ENCODE data around the gene VPS37D.
A peak's percentile ranks its signal among the peaks of the same experiment; 100 is the strongest.
"Not testable (repeated sequence)": the region's sequence is repeated elsewhere in the genome, so short reads cannot be mapped to it uniquely, and the experiment has no call there.

Gene VPS37D

GRCh38 chr7:73655309-73655708 lies 12.3 kb upstream of the VPS37D start:
- 83% methylated on average over 3 of the region's 4 CpGs for WGBS (ENCODE audit: insufficient coverage)
- CTCF ChIA-PET, result interaction anchor here (0.7 to 1.2 kb wide), 2 partner anchors 13 to 37 kb away, joined by 3 to 4 read pairs; partner anchors contain the start of gene VPS37D

GRCh38 chr7:73659983-73660382 lies 7.6 kb upstream of the VPS37D start:
- H3K36me3 ChIP-seq (ENCODE audit: control insufficient read depth in 4 of 4, insufficient read depth in 4 of 4, low read length in 3 of 4), result no peaks in the 10 kb centered on the region
- DNase-seq, result no peak
- peaks cover 0 to 58% (median 15%) of the 10 kb centered on the region in 5 experiments for H3K27me3 ChIP-seq (replicated peaks in 2 of 5; ENCODE audit: control insufficient read depth in 4 of 5, insufficient read depth in 5 of 5, low read length in 4 of 5)
- peaks cover 0 to 8% (median 6%) of the 10 kb centered on the region in 5 experiments for H3K9me3 ChIP-seq (ENCODE audit: control extremely low read depth in 1 of 5, control insufficient read depth in 4 of 5, insufficient read depth in 2 of 5, low read depth in 1 of 5, low read length in 4 of 5)
- ChIA-PET POLR2A (no interaction called here), CTCF (interaction anchor here (1.3 kb wide), 1 partner anchor 56 kb away, joined by 4 read pairs; no protein-coding TSS in a partner anchor)
- H3K4me1 ChIP-seq (ENCODE audit: control extremely low read depth in 1 of 4, control insufficient read depth in 4 of 4, insufficient read depth in 4 of 4, low read length in 3 of 4), result no peaks in the 10 kb centered on the region
- H3K27ac ChIP-seq (ENCODE audit: insufficient read depth in 1 of 2, low read depth in 1 of 2, low read length in 2 of 2, poor library complexity in 1 of 2, severe bottlenecking in 2 of 2), result no peak overlapping the region
- 65% methylated on average over 7 of the region's 8 CpGs for WGBS (ENCODE audit: insufficient coverage)
- H3K4me3 ChIP-seq (ENCODE audit: control insufficient read depth in 1 of 7, extremely low read depth in 1 of 7, insufficient read depth in 4 of 7, low read depth in 2 of 7, low read length in 6 of 7), result no peak overlapping the region

More at GRCh38 chr7:73655309-73655708, 12.3 kb upstream of the VPS37D start:
- H3K4me1 ChIP-seq (ENCODE audit: control extremely low read depth in 1 of 4, control insufficient read depth in 4 of 4, insufficient read depth in 4 of 4, low read length in 3 of 4); H3K9me3 ChIP-seq (ENCODE audit: control extremely low read depth in 1 of 5, control insufficient read depth in 4 of 5, insufficient read depth in 2 of 5, low read depth in 1 of 5, low read length in 4 of 5); H3K27ac ChIP-seq (ENCODE audit: insufficient read depth in 1 of 2, low read depth in 1 of 2, low read length in 2 of 2, poor library complexity in 1 of 2, severe bottlenecking in 2 of 2); POLR2A ChIA-PET; H3K4me3 ChIP-seq (ENCODE audit: control insufficient read depth in 1 of 7, extremely low read depth in 1 of 7, insufficient read depth in 4 of 7, low read depth in 2 of 7, low read length in 6 of 7); DNase-seq; H3K36me3 ChIP-seq (ENCODE audit: control insufficient read depth in 4 of 4, insufficient read depth in 4 of 4, low read length in 3 of 4): not testable (repeated sequence)
- H3K27me3 ChIP-seq (replicated peaks in 2 of 5; ENCODE audit: control insufficient read depth in 4 of 5, insufficient read depth in 5 of 5, low read length in 4 of 5), result peaks cover 0 to 51% (median 13%) of the 10 kb centered on the region in 5 experiments

GRCh38 chr7:73660594-73660993 lies 7.0 kb upstream of the VPS37D start:
- 93% methylated on average over 4 of the region's 4 CpGs for WGBS (ENCODE audit: insufficient coverage)
- H3K27me3 ChIP-seq (replicated peaks in 2 of 5; ENCODE audit: control insufficient read depth in 4 of 5, insufficient read depth in 5 of 5, low read length in 4 of 5), result peaks cover 0 to 59% (median 18%) of the 10 kb centered on the region in 5 experiments
- H3K9me3 ChIP-seq (ENCODE audit: control extremely low read depth in 1 of 5, control insufficient read depth in 4 of 5, insufficient read depth in 2 of 5, low read depth in 1 of 5, low read length in 4 of 5); CTCF ChIA-PET; H3K36me3 ChIP-seq (ENCODE audit: control insufficient read depth in 4 of 4, insufficient read depth in 4 of 4, low read length in 3 of 4); H3K27ac ChIP-seq (ENCODE audit: insufficient read depth in 1 of 2, low read depth in 1 of 2, low read length in 2 of 2, poor library complexity in 1 of 2, severe bottlenecking in 2 of 2); POLR2A ChIA-PET; H3K4me1 ChIP-seq (ENCODE audit: control extremely low read depth in 1 of 4, control insufficient read depth in 4 of 4, insufficient read depth in 4 of 4, low read length in 3 of 4); DNase-seq; H3K4me3 ChIP-seq (ENCODE audit: control insufficient read depth in 1 of 7, extremely low read depth in 1 of 7, insufficient read depth in 4 of 7, low read depth in 2 of 7, low read length in 6 of 7): not testable (repeated sequence)

GRCh38 chr7:73663033-73663432 lies 4.6 kb upstream of the VPS37D start:
- no peak overlapping the region for H3K4me3 ChIP-seq (ENCODE audit: control insufficient read depth in 1 of 7, extremely low read depth in 1 of 7, insufficient read depth in 4 of 7, low read depth in 2 of 7, low read length in 6 of 7)
- ChIA-PET CTCF (no interaction called here), POLR2A (no interaction called here)
- H3K4me1 ChIP-seq (ENCODE audit: control extremely low read depth in 1 of 4, control insufficient read depth in 4 of 4, insufficient read depth in 4 of 4, low read length in 3 of 4), result peaks cover 0 to 4% (median 1%) of the 10 kb centered on the region in 4 experiments
- H3K27me3 ChIP-seq (replicated peaks in 2 of 5; ENCODE audit: control insufficient read depth in 4 of 5, insufficient read depth in 5 of 5, low read length in 4 of 5), result peaks cover 0 to 73% (median 18%) of the 10 kb centered on the region in 5 experiments
- no peak for DNase-seq
- H3K9me3 ChIP-seq (ENCODE audit: control extremely low read depth in 1 of 5, control insufficient read depth in 4 of 5, insufficient read depth in 2 of 5, low read depth in 1 of 5, low read length in 4 of 5), result peaks cover 0 to 15% (median 7%) of the 10 kb centered on the region in 5 experiments
- no peaks in the 10 kb centered on the region for H3K36me3 ChIP-seq (ENCODE audit: control insufficient read depth in 4 of 4, insufficient read depth in 4 of 4, low read length in 3 of 4)
- H3K27ac ChIP-seq (ENCODE audit: insufficient read depth in 1 of 2, low read depth in 1 of 2, low read length in 2 of 2, poor library complexity in 1 of 2, severe bottlenecking in 2 of 2), result no peak overlapping the region

GRCh38 chr7:73668103-73668885 lies 663 bp downstream of the VPS37D start:
- DNase-seq, result peak in 1 of 3 donors; percentile 27
- WGBS (ENCODE audit: insufficient coverage), result 2% methylated on average over 32 of the region's 52 CpGs
- ChIA-PET CTCF (interaction anchor here (1.0 to 1.9 kb wide), 4 partner anchors 10 to 74 kb away, joined by 3 to 5 read pairs (median 3); no protein-coding TSS in a partner anchor), POLR2A (no interaction called here)
- H3K36me3 ChIP-seq (ENCODE audit: control insufficient read depth in 4 of 4, insufficient read depth in 4 of 4, low read length in 3 of 4), result no peaks in the 10 kb centered on the region
- peaks cover 0 to 90% (median 18%) of the 10 kb centered on the region in 5 experiments for H3K27me3 ChIP-seq (replicated peaks in 2 of 5; ENCODE audit: control insufficient read depth in 4 of 5, insufficient read depth in 5 of 5, low read length in 4 of 5)
- H3K4me3 ChIP-seq (ENCODE audit: control insufficient read depth in 1 of 7, extremely low read depth in 1 of 7, insufficient read depth in 4 of 7, low read depth in 2 of 7, low read length in 6 of 7), result peak overlapping the region in 4 of 7 experiments; percentile 37 to 57 (median 51)
- H3K4me1 ChIP-seq (ENCODE audit: control extremely low read depth in 1 of 4, control insufficient read depth in 4 of 4, insufficient read depth in 4 of 4, low read length in 3 of 4), result peaks cover 0 to 10% (median 5%) of the 10 kb centered on the region in 4 experiments
- H3K9me3 ChIP-seq (ENCODE audit: control extremely low read depth in 1 of 5, control insufficient read depth in 4 of 5, insufficient read depth in 2 of 5, low read depth in 1 of 5, low read length in 4 of 5), result peaks cover 0 to 9% (median under 1%) of the 10 kb centered on the region in 5 experiments
- H3K27ac ChIP-seq (ENCODE audit: insufficient read depth in 1 of 2, low read depth in 1 of 2, low read length in 2 of 2, poor library complexity in 1 of 2, severe bottlenecking in 2 of 2), result no peak overlapping the region

GRCh38 chr7:73668886-73669230 lies 1.2 kb downstream of the VPS37D start:
- Histone ChIP-seq H3K4me1 (ENCODE audit: control extremely low read depth in 1 of 4, control insufficient read depth in 4 of 4, insufficient read depth in 4 of 4, low read length in 3 of 4) (peaks cover 0 to 10% (median 5%) of the 10 kb centered on the region in 4 experiments), H3K4me3 (ENCODE audit: control insufficient read depth in 1 of 7, extremely low read depth in 1 of 7, insufficient read depth in 4 of 7, low read depth in 2 of 7, low read length in 6 of 7) (peak overlapping the region in 1 of 7 experiments; percentile 15), H3K27me3 (replicated peaks in 2 of 5; ENCODE audit: control insufficient read depth in 4 of 5, insufficient read depth in 5 of 5, low read length in 4 of 5) (peaks cover 0 to 89% (median 16%) of the 10 kb centered on the region in 5 experiments), H3K9me3 (ENCODE audit: control extremely low read depth in 1 of 5, control insufficient read depth in 4 of 5, insufficient read depth in 2 of 5, low read depth in 1 of 5, low read length in 4 of 5) (peaks cover 0 to 8% (median 0%) of the 10 kb centered on the region in 5 experiments), H3K36me3 (ENCODE audit: control insufficient read depth in 4 of 4, insufficient read depth in 4 of 4, low read length in 3 of 4) (no peaks in the 10 kb centered on the region), H3K27ac (ENCODE audit: insufficient read depth in 1 of 2, low read depth in 1 of 2, low read length in 2 of 2, poor library complexity in 1 of 2, severe bottlenecking in 2 of 2) (no peak overlapping the region)
- WGBS (ENCODE audit: insufficient coverage), result 17% methylated on average over 1 of the region's 5 CpGs
- no peak for DNase-seq
- CTCF ChIA-PET, result interaction anchor here (1.5 to 1.9 kb wide), 2 partner anchors 10 to 75 kb away, joined by 3 to 5 read pairs; no protein-coding TSS in a partner anchor
- POLR2A ChIA-PET, result no interaction called here

GRCh38 chr7:73669288-73669701 lies 1.7 kb downstream of the VPS37D start:
- H3K9me3 ChIP-seq (ENCODE audit: control extremely low read depth in 1 of 5, control insufficient read depth in 4 of 5, insufficient read depth in 2 of 5, low read depth in 1 of 5, low read length in 4 of 5), result peaks cover 0 to 8% (median 0%) of the 10 kb centered on the region in 5 experiments
- no peak overlapping the region for H3K27ac ChIP-seq (ENCODE audit: insufficient read depth in 1 of 2, low read depth in 1 of 2, low read length in 2 of 2, poor library complexity in 1 of 2, severe bottlenecking in 2 of 2)
- POLR2A ChIA-PET, result no interaction called here
- H3K36me3 ChIP-seq (ENCODE audit: control insufficient read depth in 4 of 4, insufficient read depth in 4 of 4, low read length in 3 of 4), result no peaks in the 10 kb centered on the region
- peaks cover 0 to 86% (median 16%) of the 10 kb centered on the region in 5 experiments for H3K27me3 ChIP-seq (replicated peaks in 2 of 5; ENCODE audit: control insufficient read depth in 4 of 5, insufficient read depth in 5 of 5, low read length in 4 of 5)
- 66% methylated on average over 15 of the region's 19 CpGs for WGBS (ENCODE audit: insufficient coverage)
- CTCF ChIA-PET, result interaction anchor here (0.8 to 1.9 kb wide), 3 partner anchors 9 to 75 kb away, joined by 3 to 5 read pairs (median 4); no protein-coding TSS in a partner anchor
- no peak for DNase-seq
- H3K4me1 ChIP-seq (ENCODE audit: control extremely low read depth in 1 of 4, control insufficient read depth in 4 of 4, insufficient read depth in 4 of 4, low read length in 3 of 4), result peaks cover 0 to 10% (median 5%) of the 10 kb centered on the region in 4 experiments
- no peak overlapping the region for H3K4me3 ChIP-seq (ENCODE audit: control insufficient read depth in 1 of 7, extremely low read depth in 1 of 7, insufficient read depth in 4 of 7, low read depth in 2 of 7, low read length in 6 of 7)

Measured in common myeloid progenitor, CD34-positive (primary cell).